NCI-H2029 treated with DMSO at 0.1 percent for 48 hours (cell line): Measurements from ENCODE around the gene DNTT.

Experiments used
- DNase-seq: peaks from one replicate; lab custom pipeline; 2025; lab: John Stamatoyannopoulos, UW

Gene DNTT

GRCh38 chr10:96377816-96378294, 73.6 kb downstream of the DNTT start:
- no peak for DNase-seq

GRCh38 chr10:96378741-96379140, 74.5 kb downstream of the DNTT start:
- no peak for DNase-seq

DNA sequence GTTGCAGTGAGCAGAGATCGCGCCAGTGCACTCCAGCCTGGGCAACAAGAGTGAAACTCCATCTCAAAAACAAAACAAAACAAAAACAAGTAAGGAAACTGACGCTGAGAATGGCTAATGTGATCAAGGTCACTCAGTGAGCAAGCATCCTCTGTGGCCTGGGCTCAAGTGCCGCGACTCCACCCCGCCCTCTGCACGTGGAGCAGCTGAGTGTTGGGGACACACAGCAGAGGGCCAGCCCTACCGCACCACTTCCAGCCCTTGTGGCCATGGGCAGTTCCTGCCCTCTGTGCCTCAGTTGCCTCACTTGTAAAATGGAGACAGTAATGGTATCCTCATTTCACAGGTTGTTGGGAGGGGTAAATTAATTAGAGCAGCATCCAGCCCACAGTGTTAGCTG, 75.5 kb downstream of the DNTT start:
- DNase-seq: no peak

DNA sequence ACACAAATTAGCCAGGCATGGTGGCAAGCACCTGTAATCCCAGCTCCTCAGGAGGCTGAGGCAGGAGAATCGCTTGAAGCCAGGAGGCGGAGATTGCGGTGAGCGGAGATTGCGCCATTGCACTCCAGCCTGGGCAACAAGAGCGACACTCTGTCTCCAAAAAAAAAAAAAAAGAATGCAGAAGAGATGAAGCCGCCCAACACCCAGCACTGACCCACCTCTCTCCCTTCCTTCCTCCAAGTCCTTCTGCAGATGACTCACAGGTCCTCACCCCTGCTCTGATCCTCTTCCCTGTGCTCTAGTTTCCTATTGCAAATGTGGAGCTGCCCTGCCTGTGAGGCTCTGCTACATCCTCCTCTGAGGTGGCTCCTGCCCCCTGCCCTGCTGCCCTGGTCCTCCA, 76.6 kb downstream of the DNTT start:
- no peak for DNase-seq

GRCh38 chr10:96384506-96384905, 80.3 kb downstream of the DNTT start:
- no peak for DNase-seq

DNA sequence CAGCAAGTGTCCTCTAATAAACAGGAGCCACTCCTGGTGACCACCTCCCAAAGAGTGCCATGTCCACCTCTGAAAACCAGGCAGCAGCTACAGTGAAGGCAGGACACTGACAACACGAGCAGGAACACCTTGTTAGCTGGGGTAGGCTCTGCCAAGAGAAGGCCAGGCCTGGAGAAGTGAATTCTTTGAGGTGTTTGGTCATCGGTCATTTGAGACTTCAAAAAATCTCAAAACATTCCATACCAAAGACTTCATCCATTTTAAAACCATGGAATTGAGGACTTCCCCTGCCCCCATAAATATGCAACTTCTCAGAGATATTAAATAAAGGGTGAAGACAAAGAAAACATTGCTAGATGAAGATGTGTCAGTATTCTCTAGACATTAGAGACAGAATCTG, 82.9 kb downstream of the DNTT start:
- DNase-seq: no peak

- DNase-seq: no peak
Measured at GRCh38 chr10:96387601-96388000, 83.4 kb downstream of the DNTT start.
